Transverse colon (tissue), 4 donors: ENCODE measurements around the gene ELMO3. TPM values are rescaled to one million over a fixed set of nuclear protein-coding genes. Genes with fewer than 3 reads are reported as not detected.
A peak's percentile ranks its signal among the peaks of the same experiment; 100 is the strongest.

Experiments used
- DNase-seq: peaks from one replicate; pipeline ENCODE4 v3.0.0-alpha.2; 2019
- H3K27ac ChIP-seq, 4 donors: fragments of 200-600 bp; sonication (generic); 2 replicates each; pipeline ENCODE4 v1.5.1; 2016 to 2018; ENCODE audit warnings: inconsistent platforms in 4 of 4
- H3K27me3 ChIP-seq: fragments of 200-600 bp; sonication (generic); 2 replicates; pipeline ENCODE4 v1.5.1; 2017; ENCODE audit warnings: inconsistent platforms
- H3K36me3 ChIP-seq, 4 donors: fragments of 200-600 bp; sonication (generic); 2 replicates each; pipeline ENCODE4 v1.5.1; 2017 to 2019; ENCODE audit warnings: inconsistent platforms in 4 of 4
- H3K4me1 ChIP-seq, 4 donors: fragments of 200-600 bp; sonication (generic); 2 replicates each; pipeline ENCODE4 v1.5.1; 2017 to 2020; ENCODE audit warnings: inconsistent platforms in 4 of 4
- H3K4me3 ChIP-seq, 4 donors: fragments of 200-600 bp; sonication (generic); 1 replicate in 1 of 4; 2 replicates in 3 of 4; pipeline versions ENCODE4 v1.5.1 to v1.6.1; 2017 to 2019; ENCODE audit warnings: inconsistent platforms in 4 of 4
- H3K9me3 ChIP-seq, 2 donors: fragments of 200-600 bp; sonication (generic); 2 replicates each; pipeline ENCODE4 v1.5.1; 2017 to 2019; ENCODE audit warnings: inconsistent platforms in 2 of 2
- EP300 ChIP-seq: sonication (generic); formaldehyde crosslinking; IDR thresholded peaks from one replicate; pipeline ENCODE4 v1.6.1; 2017; ENCODE audit warnings: antibody characterized with exemption, low read depth
- POLR2A ChIP-seq: fragments of 450-650 bp; IDR thresholded peaks from one replicate; pipeline ENCODE4 v1.6.1; 2016; ENCODE audit warnings: antibody characterized with exemption, mild to moderate bottlenecking, moderate library complexity
- POLR2AphosphoS5 ChIP-seq, 3 donors: sonication (generic); formaldehyde crosslinking; IDR thresholded peaks; one replicate each; pipeline ENCODE4 v1.6.1; 2016; ENCODE audit warnings: antibody characterized with exemption in 3 of 3
- WGBS, 2 donors: methylation state at CpG; one replicate each; pipeline ENCODE4 v1.1.5; 2018; ENCODE audit warnings: low coverage in 1 of 2; 5-methylcytosine and 5-hydroxymethylcytosine counted together
- in situ Hi-C, 4 donors: fragments of 200-750 bp; cut with MboI; loops; one replicate each; pipeline versions ENCODE4 v1.15.0 to v1.15.1; 2017; ENCODE audit warnings: low sequenced_read_pairs in 3 of 4, low pct_ligation_motif_present in 1 of 4, low pct_unique_long_range_greater_than_20kb in 1 of 4
- intact Hi-C: fragments of 100-400 bp; cut with DNase I; formaldehyde crosslinking; loops from one replicate; pipeline ENCODE4 v1.15.1; 2023; ENCODE audit warnings: low total_unique reads
- total RNA-seq, 4 donors: library from RNA; depleted of rRNA; stranded (reverse); fragments of >200 nt; gene quantifications; one replicate each; pipeline ENCODE4 v1.1.0, GENCODE V29; 2016
- TF ChIP-seq, protein P1 (sequence below), 5 experiments: fragments of 200-600 bp in 3 of 5; fragments of 450-650 bp in 2 of 5; sonication (generic) in 3 of 5; IDR thresholded peaks; 1 replicate in 2 of 5; 2 replicates in 3 of 5; pipeline ENCODE4 v1.5.1; 2016 to 2017; ENCODE audit warnings: antibody characterized with exemption in 5 of 5, inconsistent platforms in 3 of 5, mild to moderate bottlenecking in 2 of 5, moderate library complexity in 1 of 5

Gene ELMO3
- total RNA-seq, 4 donors from 2014 or later, result 61.0 to 91.5 (median 77.7) TPM

DNA sequence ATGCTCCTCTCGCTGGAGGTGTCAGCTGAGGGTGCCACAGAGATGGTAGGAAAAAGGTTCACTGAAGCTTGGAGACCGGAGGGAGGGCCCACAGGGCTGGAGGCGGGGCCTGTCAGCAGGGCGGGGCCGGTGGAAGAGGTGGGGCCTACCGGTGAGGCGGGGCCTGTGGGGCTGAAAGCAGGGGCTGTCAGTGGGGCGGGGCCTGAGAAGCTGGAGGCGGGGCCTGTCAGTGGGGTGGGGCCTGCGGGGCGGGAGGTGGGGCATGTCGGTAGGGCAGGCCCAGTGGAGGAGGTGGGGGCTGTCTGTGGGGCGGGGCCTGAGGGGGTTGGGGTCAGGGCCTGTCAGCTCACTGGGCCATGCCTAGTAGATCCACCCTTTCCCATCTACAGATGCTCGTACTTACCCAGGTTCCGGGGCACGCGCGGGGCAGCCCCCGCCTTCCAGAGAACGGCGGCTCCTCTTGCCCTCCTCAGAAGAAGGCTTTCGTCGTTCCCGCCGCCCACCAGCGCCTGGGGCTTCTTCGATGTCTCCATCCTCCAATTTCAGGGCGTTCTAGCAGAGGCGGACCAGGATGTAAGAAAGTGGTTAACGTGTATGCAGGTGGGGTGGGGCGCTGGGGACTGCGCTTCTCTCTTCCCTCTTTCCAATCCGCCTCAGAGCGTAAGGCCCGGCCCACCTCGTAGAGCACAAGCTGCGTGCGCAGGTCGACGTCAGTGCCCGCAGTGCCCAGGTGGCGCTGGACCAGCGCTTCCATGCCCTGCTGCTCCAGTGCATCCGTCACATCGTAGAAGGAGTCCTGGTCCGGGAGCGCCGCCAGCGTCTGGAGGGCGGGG is 37.8 kb downstream of the ELMO3 start:
- Histone ChIP-seq H3K4me1 (peaks cover 10 to 18% (median 18%) of the 10 kb centered on the region in 4 donors), H3K27ac (no peak overlapping the region), H3K36me3 (peaks cover 0 to 26% (median 10%) of the 10 kb centered on the region in 4 donors), H3K27me3 (no peaks in the 10 kb centered on the region), H3K4me3 (no peak overlapping the region), H3K9me3 (no peaks in the 10 kb centered on the region)
- DNase-seq, result peak; percentile 41
- in situ Hi-C loops, result no loop called here
- 88 to 96% methylated on average over 5 to 50 of the region's 50 CpGs for WGBS, 2 donors
- no peak for TF ChIP-seq EP300
- TF ChIP-seq, protein P1, sequence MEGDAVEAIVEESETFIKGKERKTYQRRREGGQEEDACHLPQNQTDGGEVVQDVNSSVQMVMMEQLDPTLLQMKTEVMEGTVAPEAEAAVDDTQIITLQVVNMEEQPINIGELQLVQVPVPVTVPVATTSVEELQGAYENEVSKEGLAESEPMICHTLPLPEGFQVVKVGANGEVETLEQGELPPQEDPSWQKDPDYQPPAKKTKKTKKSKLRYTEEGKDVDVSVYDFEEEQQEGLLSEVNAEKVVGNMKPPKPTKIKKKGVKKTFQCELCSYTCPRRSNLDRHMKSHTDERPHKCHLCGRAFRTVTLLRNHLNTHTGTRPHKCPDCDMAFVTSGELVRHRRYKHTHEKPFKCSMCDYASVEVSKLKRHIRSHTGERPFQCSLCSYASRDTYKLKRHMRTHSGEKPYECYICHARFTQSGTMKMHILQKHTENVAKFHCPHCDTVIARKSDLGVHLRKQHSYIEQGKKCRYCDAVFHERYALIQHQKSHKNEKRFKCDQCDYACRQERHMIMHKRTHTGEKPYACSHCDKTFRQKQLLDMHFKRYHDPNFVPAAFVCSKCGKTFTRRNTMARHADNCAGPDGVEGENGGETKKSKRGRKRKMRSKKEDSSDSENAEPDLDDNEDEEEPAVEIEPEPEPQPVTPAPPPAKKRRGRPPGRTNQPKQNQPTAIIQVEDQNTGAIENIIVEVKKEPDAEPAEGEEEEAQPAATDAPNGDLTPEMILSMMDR (IDR thresholded peaks at IDR 0.05), result no peak
- TF ChIP-seq POLR2AphosphoS5 (IDR thresholded peaks at IDR 0.05), result no peak
- TF ChIP-seq POLR2A, result no peak
- intact Hi-C loops, result no loop called here

DNA sequence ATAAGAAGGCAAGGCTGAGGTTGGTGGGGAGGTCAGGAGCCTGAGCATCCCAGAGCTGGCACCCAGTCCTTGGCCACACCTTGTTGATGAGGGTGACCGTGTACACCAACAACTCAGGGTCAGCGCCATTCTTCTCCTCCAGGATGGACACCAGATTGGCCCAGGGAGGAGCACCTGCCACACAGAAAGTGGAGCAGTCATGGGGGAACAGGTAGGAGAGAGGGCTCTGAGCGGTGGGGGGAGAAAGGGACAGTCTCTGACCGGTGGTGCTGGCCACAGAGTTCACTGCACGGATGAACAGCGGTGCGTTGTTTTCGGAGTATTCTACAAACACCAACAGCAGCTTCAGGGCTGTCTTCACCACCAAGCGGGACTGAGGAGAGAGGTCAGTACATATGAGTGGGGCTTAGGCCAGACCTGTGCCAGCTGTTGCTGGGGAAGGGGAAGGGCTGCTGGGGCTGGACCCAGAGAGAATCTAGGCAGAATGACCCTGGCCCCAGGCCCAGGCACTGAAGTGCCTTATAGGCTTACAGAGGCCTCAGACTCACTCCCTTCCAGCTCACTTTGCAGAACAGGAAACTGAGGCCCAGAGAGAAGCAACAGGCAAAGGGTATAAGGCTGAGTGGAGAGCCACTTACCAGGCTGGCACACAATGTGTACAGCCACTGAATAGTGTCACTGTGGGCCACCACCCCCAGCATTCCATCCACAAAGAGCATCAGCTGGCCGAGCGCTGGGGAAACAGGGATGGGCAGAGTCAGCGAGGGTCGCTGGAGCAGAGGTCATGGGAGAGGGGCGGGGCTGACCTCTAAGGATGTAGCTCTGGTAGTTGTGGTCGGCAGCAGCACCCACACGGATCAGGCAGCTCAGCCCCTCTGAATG is 38.7 kb downstream of the ELMO3 start:
- H3K36me3 ChIP-seq, result peaks cover 0 to 26% (median 10%) of the 10 kb centered on the region in 4 donors
- peaks cover 14 to 27% (median 26%) of the 10 kb centered on the region in 4 donors for H3K4me1 ChIP-seq
- TF ChIP-seq, protein P1 (IDR thresholded peaks at IDR 0.05), result no peak
- TF ChIP-seq POLR2AphosphoS5 (IDR thresholded peaks at IDR 0.05), result no peak
- no peak for TF ChIP-seq EP300
- TF ChIP-seq POLR2A, result no peak
- WGBS, 2 donors, result 87% methylated on average over 16 of the region's 16 CpGs; no CpG with 5 or more reads in 1 of the 2 donors
- no peak for DNase-seq
- no peaks in the 10 kb centered on the region for H3K9me3 ChIP-seq
- no peak overlapping the region for H3K4me3 ChIP-seq
- intact Hi-C loops, result no loop called here
- in situ Hi-C loops, result no loop called here
- no peak overlapping the region for H3K27ac ChIP-seq
- no peaks in the 10 kb centered on the region for H3K27me3 ChIP-seq

- Histone ChIP-seq H3K27me3 (no peaks in the 10 kb centered on the region), H3K4me3 (no peak overlapping the region), H3K4me1 (peaks cover 14 to 31% (median 28%) of the 10 kb centered on the region in 4 donors), H3K27ac (no peak overlapping the region), H3K36me3 (peaks cover 0 to 26% (median 10%) of the 10 kb centered on the region in 4 donors), H3K9me3 (no peaks in the 10 kb centered on the region)
- TF ChIP-seq, protein P1 (IDR thresholded peaks at IDR 0.05), result no peak
- TF ChIP-seq POLR2A, result no peak
- TF ChIP-seq EP300, result no peak
- TF ChIP-seq POLR2AphosphoS5 (IDR thresholded peaks at IDR 0.05), result no peak
- in situ Hi-C loops (no loop called here), intact Hi-C loops (no loop called here)
- DNase-seq, result no peak
- WGBS, 2 donors, result 97% methylated on average over 3 of the region's 3 CpGs; no CpG with 5 or more reads in 1 of the 2 donors
These were observed 39.3 kb downstream of the ELMO3 start for GRCh38 chr16:67238278-67238575.

DNA sequence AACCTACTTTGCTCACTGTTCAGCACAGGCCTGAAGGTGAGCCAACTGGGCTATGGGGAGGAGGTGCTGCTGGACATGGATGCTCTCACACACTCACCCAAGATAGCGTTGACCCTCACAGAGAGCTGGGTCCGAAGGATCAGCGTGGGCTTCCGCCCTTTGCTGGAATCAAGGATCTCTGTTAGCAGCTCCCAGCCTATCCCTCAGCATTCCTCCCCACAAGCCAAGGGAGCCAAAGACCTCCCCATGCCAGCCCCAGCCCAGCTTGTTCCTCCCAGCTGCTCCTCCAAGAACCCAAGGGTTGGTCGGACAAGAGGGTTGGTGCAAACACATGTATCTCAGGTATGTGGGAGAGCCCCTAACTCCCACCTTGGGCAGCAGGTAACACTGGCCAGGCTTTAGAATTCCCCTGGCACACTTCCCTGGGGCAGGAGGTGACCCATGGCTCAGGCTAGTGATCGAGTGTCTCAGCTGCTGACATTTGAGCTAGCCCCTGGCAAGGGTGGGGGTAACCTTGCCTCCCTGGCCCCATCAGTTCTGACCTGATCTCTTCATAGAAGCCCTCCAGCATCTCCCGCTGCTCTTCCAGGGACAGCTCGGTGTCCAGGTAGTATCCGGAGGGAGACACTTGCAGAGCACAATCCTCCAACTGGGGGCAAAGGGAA is 40.0 kb downstream of the ELMO3 start:
- TF ChIP-seq, protein P1 (IDR thresholded peaks at IDR 0.05), result no peak
- no peak for TF ChIP-seq POLR2A
- TF ChIP-seq POLR2AphosphoS5 (IDR thresholded peaks at IDR 0.05), result no peak
- no peak for TF ChIP-seq EP300
- intact Hi-C loops, result no loop called here
- H3K27ac ChIP-seq, result no peak overlapping the region
- peaks cover 0 to 26% (median 10%) of the 10 kb centered on the region in 4 donors for H3K36me3 ChIP-seq
- in situ Hi-C loops, result no loop called here
- H3K4me3 ChIP-seq, result no peak overlapping the region
- DNase-seq, result no peak
- H3K27me3 ChIP-seq, result no peaks in the 10 kb centered on the region
- no peaks in the 10 kb centered on the region for H3K9me3 ChIP-seq
- WGBS, 2 donors, result 90% methylated on average over 9 of the region's 9 CpGs; no CpG with 5 or more reads in 1 of the 2 donors
- H3K4me1 ChIP-seq, result peaks cover 16 to 38% (median 33%) of the 10 kb centered on the region in 4 donors
